ENCODE data around the gene AKAP10. TPM values are rescaled to one million over a fixed set of nuclear protein-coding genes. Genes with fewer than 3 reads are reported as not detected.

Gene AKAP10
- total RNA-seq, 1 experiment from 2014 or later, result 31.6 TPM

DNA sequence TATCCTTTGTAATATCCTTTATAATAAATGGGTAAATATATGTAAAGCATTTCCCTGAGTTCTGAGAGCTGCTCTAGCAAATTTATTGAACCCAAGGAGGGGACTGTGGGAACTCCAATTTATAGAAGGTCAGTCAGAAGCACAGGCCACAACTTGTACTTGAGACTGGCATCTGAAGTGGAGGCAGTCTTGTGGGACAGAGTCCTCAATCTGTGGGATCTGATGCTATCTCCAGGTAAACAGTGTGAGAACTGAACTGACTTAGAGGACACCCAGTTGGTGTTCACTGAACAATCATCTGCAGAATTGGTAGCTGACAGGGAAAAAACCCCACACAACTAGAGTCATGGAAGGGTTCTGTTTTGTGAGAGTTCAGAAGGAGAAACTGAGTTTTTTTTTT, 34.0 kb downstream of the AKAP10 start:
- Histone ChIP-seq H3K9ac (ENCODE audit: low read length) (no peak overlapping the region), H3K9me2 (ENCODE audit: insufficient read depth) (no peaks in the 10 kb centered on the region), H2AFZ (ENCODE audit: low read depth, low read length, poor library complexity, severe bottlenecking) (no peak overlapping the region), H3K9me3 (ENCODE audit: control insufficient read depth in 1 of 2, insufficient read depth in 1 of 2, low read depth in 1 of 2, low read length in 2 of 2) (no peaks in the 10 kb centered on the region), H3K4me3 (replicated peaks in 1 of 2; ENCODE audit: low read depth in 1 of 2, low read length in 2 of 2) (no peak overlapping the region), H3K79me2 (ENCODE audit: insufficient read depth, low read length) (peaks cover 68% of the 10 kb centered on the region), H4K20me1 (ENCODE audit: insufficient read depth) (peaks cover 10% of the 10 kb centered on the region), H3K4me1 (ENCODE audit: control insufficient read depth in 1 of 2, insufficient read depth in 2 of 2, low read length in 2 of 2) (peaks cover 5 to 7% of the 10 kb centered on the region in 2 experiments; a peak in 2 of 4 replicates), H3K27ac (ENCODE audit: low read depth, low read length) (no peak overlapping the region), H3K4me2 (ENCODE audit: low read length) (no peak overlapping the region), H3K27me3 (ENCODE audit: insufficient read depth, low read length) (no peaks in the 10 kb centered on the region), H3K36me3 (ENCODE audit: control insufficient read depth in 1 of 2, insufficient read depth in 2 of 2, low read length in 2 of 2) (peaks cover 16 to 29% of the 10 kb centered on the region in 2 experiments; a peak in 3 of 4 replicates)
- ChIA-PET CTCF (no interaction called here), RAD21 (ENCODE audit: low non-redundant PET in 1 of 2, low total read pairs in 2 of 2, uncharacterized antibody in 2 of 2, unreplicated experiment in 2 of 2) (no interaction called here), POLR2A (no interaction called here)
- ATAC-seq (no peak), DNase-seq (ENCODE audit: low read depth, low spot score) (no peak)
- intact Hi-C loops (cut with micrococcal nuclease), result no loop called here
- BruUV-seq (replicated peaks), result no TSS peak
- TF ChIP-seq JUND (IDR thresholded peaks at IDR 0.05) (no peak), EGR1 (IDR thresholded peaks at IDR 0.05; ENCODE audit: low read depth) (no peak), EZH2 (IDR thresholded peaks at IDR 0.05) (no peak), SIN3A (IDR thresholded peaks at IDR 0.05; ENCODE audit: low read depth) (no peak), SP1 (IDR thresholded peaks at IDR 0.05; ENCODE audit: low read depth) (no peak), ZFX (IDR thresholded peaks at IDR 0.05) (no peak), ELF1 (IDR thresholded peaks at IDR 0.05; ENCODE audit: borderline replicate concordance, low read depth) (no peak), YY1 (IDR thresholded peaks at IDR 0.05; ENCODE audit: extremely low read depth, insufficient replicate concordance, low read depth, low read length) (no peak), POLR2A (IDR thresholded peaks at IDR 0.05; ENCODE audit: borderline replicate concordance, extremely low read depth, insufficient read depth, insufficient read length) (no peak), ZNF274 (IDR thresholded peaks at IDR 0.05; ENCODE audit: low read depth, low read length) (no peak), FOSL1 (IDR thresholded peaks at IDR 0.05; ENCODE audit: low read depth) (no peak), CEBPB (IDR thresholded peaks at IDR 0.05; ENCODE audit: low read depth) (no peak), POLR2AphosphoS5 (IDR thresholded peaks at IDR 0.05; ENCODE audit: low read depth, low read length) (no peak), TCF7L2 (IDR thresholded peaks at IDR 0.05; ENCODE audit: borderline replicate concordance, extremely low read depth, insufficient read depth, insufficient read length) (no peak), CBX3 (IDR thresholded peaks at IDR 0.05; ENCODE audit: low read depth) (no peak)
- TF ChIP-seq, protein P1, sequence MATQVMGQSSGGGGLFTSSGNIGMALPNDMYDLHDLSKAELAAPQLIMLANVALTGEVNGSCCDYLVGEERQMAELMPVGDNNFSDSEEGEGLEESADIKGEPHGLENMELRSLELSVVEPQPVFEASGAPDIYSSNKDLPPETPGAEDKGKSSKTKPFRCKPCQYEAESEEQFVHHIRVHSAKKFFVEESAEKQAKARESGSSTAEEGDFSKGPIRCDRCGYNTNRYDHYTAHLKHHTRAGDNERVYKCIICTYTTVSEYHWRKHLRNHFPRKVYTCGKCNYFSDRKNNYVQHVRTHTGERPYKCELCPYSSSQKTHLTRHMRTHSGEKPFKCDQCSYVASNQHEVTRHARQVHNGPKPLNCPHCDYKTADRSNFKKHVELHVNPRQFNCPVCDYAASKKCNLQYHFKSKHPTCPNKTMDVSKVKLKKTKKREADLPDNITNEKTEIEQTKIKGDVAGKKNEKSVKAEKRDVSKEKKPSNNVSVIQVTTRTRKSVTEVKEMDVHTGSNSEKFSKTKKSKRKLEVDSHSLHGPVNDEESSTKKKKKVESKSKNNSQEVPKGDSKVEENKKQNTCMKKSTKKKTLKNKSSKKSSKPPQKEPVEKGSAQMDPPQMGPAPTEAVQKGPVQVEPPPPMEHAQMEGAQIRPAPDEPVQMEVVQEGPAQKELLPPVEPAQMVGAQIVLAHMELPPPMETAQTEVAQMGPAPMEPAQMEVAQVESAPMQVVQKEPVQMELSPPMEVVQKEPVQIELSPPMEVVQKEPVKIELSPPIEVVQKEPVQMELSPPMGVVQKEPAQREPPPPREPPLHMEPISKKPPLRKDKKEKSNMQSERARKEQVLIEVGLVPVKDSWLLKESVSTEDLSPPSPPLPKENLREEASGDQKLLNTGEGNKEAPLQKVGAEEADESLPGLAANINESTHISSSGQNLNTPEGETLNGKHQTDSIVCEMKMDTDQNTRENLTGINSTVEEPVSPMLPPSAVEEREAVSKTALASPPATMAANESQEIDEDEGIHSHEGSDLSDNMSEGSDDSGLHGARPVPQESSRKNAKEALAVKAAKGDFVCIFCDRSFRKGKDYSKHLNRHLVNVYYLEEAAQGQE (IDR thresholded peaks at IDR 0.05; ENCODE audit: low read depth), result no peak
- TF ChIP-seq, protein P2, sequence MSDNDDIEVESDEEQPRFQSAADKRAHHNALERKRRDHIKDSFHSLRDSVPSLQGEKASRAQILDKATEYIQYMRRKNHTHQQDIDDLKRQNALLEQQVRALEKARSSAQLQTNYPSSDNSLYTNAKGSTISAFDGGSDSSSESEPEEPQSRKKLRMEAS (IDR thresholded peaks at IDR 0.05), result no peak
- TF ChIP-seq, protein P3, sequence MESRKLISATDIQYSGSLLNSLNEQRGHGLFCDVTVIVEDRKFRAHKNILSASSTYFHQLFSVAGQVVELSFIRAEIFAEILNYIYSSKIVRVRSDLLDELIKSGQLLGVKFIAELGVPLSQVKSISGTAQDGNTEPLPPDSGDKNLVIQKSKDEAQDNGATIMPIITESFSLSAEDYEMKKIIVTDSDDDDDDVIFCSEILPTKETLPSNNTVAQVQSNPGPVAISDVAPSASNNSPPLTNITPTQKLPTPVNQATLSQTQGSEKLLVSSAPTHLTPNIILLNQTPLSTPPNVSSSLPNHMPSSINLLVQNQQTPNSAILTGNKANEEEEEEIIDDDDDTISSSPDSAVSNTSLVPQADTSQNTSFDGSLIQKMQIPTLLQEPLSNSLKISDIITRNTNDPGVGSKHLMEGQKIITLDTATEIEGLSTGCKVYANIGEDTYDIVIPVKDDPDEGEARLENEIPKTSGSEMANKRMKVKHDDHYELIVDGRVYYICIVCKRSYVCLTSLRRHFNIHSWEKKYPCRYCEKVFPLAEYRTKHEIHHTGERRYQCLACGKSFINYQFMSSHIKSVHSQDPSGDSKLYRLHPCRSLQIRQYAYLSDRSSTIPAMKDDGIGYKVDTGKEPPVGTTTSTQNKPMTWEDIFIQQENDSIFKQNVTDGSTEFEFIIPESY (IDR thresholded peaks at IDR 0.05; ENCODE audit: extremely low read depth, insufficient replicate concordance, low read length), result no peak
- TF ChIP-seq, protein P4, sequence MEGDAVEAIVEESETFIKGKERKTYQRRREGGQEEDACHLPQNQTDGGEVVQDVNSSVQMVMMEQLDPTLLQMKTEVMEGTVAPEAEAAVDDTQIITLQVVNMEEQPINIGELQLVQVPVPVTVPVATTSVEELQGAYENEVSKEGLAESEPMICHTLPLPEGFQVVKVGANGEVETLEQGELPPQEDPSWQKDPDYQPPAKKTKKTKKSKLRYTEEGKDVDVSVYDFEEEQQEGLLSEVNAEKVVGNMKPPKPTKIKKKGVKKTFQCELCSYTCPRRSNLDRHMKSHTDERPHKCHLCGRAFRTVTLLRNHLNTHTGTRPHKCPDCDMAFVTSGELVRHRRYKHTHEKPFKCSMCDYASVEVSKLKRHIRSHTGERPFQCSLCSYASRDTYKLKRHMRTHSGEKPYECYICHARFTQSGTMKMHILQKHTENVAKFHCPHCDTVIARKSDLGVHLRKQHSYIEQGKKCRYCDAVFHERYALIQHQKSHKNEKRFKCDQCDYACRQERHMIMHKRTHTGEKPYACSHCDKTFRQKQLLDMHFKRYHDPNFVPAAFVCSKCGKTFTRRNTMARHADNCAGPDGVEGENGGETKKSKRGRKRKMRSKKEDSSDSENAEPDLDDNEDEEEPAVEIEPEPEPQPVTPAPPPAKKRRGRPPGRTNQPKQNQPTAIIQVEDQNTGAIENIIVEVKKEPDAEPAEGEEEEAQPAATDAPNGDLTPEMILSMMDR (IDR thresholded peaks at IDR 0.05 in 2 of 3, conservative IDR thresholded peaks at IDR 0.05 in 1 of 3; ENCODE audit: borderline replicate concordance in 1 of 3, insufficient read depth in 1 of 3, low read depth in 2 of 3, low read length in 2 of 3), result no peak
